Ishikawa (cell line): ENCODE measurements around the gene CKB.

Source experiments
- CEBPB ChIP-seq: IDR thresholded peaks from 2 replicates; pipeline ENCODE4 v1.6.1; 2012
- CREB1 ChIP-seq: IDR thresholded peaks from 2 replicates; pipeline ENCODE4 v1.6.1; 2012; ENCODE audit warnings: low read depth
- EGR1 ChIP-seq: IDR thresholded peaks from 2 replicates; pipeline ENCODE4 v1.6.1; 2012
- EP300 ChIP-seq: IDR thresholded peaks from 2 replicates; pipeline ENCODE4 v1.6.1; 2012; ENCODE audit warnings: borderline replicate concordance
- FOXM1 ChIP-seq: IDR thresholded peaks from 2 replicates; pipeline ENCODE4 v1.6.1; 2012; ENCODE audit warnings: low read depth, borderline replicate concordance
- NFIC ChIP-seq: IDR thresholded peaks from 2 replicates; pipeline ENCODE4 v1.6.1; 2012
- RAD21 ChIP-seq: IDR thresholded peaks from 2 replicates; pipeline ENCODE4 v1.6.1; 2012; ENCODE audit warnings: low read depth
- TAF1 ChIP-seq: IDR thresholded peaks from 2 replicates; pipeline ENCODE4 v1.6.1; 2012; ENCODE audit warnings: low read depth, mild to moderate bottlenecking
- TCF12 ChIP-seq: IDR thresholded peaks from 2 replicates; pipeline ENCODE4 v1.6.1; 2012; ENCODE audit warnings: low read depth
- TEAD4 ChIP-seq: IDR thresholded peaks from 2 replicates; pipeline ENCODE4 v1.6.1; 2012
- YY1 ChIP-seq: IDR thresholded peaks from 2 replicates; pipeline ENCODE4 v1.6.1; 2012; ENCODE audit warnings: low read depth
- ZBTB7A ChIP-seq: IDR thresholded peaks from 2 replicates; pipeline ENCODE4 v1.6.1; 2012; ENCODE audit warnings: low read depth
- TF ChIP-seq, protein P1 (sequence below): IDR thresholded peaks from 2 replicates; pipeline ENCODE4 v1.6.1; 2012; ENCODE audit warnings: low read depth, mild to moderate bottlenecking
- TF ChIP-seq, protein P2 (sequence below): IDR thresholded peaks from 2 replicates; pipeline ENCODE4 v1.6.1; 2012
- TF ChIP-seq, protein P3 (sequence below): IDR thresholded peaks from 2 replicates; pipeline ENCODE4 v1.6.1; 2012

The CKB gene

DNA sequence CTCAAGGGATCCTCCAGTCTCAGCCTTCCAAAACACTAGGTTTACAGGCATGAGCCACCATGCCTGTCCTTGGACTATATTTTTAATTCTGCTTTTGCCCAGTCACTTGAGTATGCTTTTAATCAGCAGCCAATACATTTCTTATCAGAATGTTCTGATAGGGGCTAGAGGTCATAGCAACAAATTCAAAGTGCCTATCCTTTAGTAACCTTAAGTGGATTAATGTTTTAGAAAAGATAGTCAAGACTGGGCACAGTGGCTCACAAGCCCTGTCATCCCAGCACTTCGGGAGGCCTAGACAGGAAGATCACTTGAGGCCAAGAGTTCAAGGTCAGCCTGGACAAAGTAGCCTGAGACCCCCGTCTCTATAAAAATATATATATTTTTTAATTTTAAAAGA, 37.1 kb downstream of the CKB start:
- TF ChIP-seq CREB1 (no peak), TCF12 (no peak)
- TF ChIP-seq, protein P1, sequence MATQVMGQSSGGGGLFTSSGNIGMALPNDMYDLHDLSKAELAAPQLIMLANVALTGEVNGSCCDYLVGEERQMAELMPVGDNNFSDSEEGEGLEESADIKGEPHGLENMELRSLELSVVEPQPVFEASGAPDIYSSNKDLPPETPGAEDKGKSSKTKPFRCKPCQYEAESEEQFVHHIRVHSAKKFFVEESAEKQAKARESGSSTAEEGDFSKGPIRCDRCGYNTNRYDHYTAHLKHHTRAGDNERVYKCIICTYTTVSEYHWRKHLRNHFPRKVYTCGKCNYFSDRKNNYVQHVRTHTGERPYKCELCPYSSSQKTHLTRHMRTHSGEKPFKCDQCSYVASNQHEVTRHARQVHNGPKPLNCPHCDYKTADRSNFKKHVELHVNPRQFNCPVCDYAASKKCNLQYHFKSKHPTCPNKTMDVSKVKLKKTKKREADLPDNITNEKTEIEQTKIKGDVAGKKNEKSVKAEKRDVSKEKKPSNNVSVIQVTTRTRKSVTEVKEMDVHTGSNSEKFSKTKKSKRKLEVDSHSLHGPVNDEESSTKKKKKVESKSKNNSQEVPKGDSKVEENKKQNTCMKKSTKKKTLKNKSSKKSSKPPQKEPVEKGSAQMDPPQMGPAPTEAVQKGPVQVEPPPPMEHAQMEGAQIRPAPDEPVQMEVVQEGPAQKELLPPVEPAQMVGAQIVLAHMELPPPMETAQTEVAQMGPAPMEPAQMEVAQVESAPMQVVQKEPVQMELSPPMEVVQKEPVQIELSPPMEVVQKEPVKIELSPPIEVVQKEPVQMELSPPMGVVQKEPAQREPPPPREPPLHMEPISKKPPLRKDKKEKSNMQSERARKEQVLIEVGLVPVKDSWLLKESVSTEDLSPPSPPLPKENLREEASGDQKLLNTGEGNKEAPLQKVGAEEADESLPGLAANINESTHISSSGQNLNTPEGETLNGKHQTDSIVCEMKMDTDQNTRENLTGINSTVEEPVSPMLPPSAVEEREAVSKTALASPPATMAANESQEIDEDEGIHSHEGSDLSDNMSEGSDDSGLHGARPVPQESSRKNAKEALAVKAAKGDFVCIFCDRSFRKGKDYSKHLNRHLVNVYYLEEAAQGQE = no peak

DNA sequence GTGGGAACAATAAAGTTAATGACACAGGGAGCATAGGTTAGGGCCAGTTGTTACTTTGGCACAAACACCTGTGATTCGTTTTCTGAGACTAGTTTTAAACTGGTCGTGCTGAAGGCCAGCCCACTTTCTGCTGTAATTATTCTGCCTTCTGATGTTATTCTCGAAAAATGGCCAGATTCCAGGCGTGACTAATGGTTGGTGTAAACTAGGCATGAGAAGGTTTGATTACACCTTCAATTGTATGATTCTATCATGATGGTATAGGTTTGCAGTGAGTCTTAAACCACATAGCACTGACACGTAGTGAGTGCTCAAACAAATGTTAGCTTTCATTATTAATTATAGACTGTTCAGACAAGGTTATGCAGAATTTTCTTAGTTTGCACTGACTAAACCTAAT, 39.0 kb downstream of the CKB start:
- TF ChIP-seq FOXM1 = no peak
- no peak for TF ChIP-seq RAD21
- no peak for TF ChIP-seq ZBTB7A
- TF ChIP-seq EGR1 = no peak
- no peak for TF ChIP-seq TEAD4
- TF ChIP-seq, protein P1 = no peak
- TF ChIP-seq EP300 = no peak
- TF ChIP-seq CREB1 = no peak
- no peak for TF ChIP-seq TCF12
- no peak for TF ChIP-seq YY1
- TF ChIP-seq, protein P2, sequence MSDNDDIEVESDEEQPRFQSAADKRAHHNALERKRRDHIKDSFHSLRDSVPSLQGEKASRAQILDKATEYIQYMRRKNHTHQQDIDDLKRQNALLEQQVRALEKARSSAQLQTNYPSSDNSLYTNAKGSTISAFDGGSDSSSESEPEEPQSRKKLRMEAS = no peak
- TF ChIP-seq, protein P3, sequence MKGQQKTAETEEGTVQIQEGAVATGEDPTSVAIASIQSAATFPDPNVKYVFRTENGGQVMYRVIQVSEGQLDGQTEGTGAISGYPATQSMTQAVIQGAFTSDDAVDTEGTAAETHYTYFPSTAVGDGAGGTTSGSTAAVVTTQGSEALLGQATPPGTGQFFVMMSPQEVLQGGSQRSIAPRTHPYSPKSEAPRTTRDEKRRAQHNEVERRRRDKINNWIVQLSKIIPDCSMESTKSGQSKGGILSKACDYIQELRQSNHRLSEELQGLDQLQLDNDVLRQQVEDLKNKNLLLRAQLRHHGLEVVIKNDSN = no peak
- TF ChIP-seq TAF1 = no peak

DNA sequence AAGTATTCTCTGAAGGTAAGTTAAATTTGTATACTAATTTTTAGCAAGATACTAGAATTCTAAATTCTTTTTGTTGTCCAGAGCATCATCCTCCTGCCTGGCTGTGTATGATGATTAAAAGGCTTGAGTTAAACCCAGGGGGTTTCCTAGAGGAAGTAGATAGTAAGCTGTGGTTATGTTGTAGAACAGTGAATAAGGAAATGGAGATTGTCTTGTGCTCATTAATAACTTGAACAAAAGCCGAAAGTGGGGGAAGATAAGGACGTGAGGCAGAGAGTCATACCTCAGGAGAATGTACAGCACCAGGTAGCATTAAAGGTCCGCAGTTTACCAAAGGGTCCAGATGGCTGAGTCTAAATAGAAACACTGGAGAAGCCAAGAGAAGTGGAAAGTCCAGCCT, 42.0 kb downstream of the CKB start:
- TF ChIP-seq CREB1 = no peak
- TF ChIP-seq TEAD4 = no peak
- no peak for TF ChIP-seq TCF12
- TF ChIP-seq, protein P3 = no peak
- TF ChIP-seq CEBPB = no peak
- TF ChIP-seq FOXM1 = no peak

DNA sequence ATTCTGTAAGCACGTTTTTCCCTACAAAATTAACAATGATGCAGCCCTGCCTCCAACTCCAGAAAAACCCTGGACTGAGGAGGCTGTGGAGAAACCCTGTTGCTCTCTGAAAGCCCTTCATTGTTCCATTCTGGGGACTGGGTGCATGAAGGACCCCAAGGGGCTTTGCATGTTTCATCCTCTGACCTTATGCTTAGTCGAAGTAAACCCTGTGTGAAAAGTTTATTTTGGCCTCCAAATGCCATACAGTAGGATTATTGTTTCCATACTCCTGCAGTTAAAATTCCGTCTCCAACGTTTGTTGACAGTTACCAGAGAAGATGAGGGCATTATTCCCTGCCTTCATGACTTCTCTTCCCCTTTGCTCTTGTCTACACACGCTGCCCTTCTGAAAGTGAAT, 46.0 kb downstream of the CKB start:
- TF ChIP-seq CREB1 (no peak), TAF1 (no peak), EP300 (no peak), TCF12 (no peak)
- TF ChIP-seq, protein P1 = no peak

DNA sequence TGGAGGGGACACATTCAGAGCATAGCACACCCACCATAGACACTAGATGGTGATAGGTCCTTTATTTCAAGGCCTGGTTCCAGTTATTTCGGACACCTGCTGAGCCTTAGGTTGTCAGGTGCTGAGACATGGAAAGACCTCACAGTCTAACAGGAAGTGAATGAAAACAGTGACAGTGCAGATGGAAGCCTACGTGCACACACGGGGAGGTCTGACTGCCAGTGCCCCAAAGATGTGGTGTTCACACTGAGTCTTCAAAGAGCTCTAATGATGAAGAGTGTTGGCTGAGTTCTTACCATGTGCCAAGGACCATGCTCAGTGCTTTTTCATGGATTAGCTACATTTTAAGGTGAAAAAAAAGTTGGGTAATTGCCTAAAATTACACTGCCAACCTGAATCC, 46.6 kb downstream of the CKB start:
- TF ChIP-seq CEBPB (no peak), TEAD4 (no peak), NFIC (no peak), TCF12 (no peak), EGR1 (no peak)
- TF ChIP-seq, protein P2 = no peak

DNA sequence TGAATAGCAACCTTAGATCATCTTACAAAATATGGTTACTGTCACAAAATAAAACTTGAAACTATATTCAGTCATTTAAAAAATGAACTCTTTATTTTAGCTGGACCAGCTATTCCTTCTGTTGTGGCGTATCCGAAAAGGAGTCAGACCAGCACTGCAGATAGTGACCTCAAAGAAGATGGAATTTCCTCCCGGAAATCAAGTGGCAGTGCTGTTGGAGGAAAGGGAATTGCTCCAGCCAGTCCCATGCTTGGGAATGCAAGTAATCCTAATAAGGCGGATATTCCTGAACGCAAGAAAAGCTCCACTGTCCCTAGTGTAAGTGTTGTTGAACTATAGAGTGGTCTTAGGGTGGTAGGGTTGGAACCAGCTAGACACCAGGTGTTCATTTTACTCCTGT, 47.7 kb downstream of the CKB start:
- TF ChIP-seq, protein P2 = no peak
- no peak for TF ChIP-seq EGR1
- TF ChIP-seq EP300 = no peak
- TF ChIP-seq YY1 = no peak
- no peak for TF ChIP-seq NFIC
- TF ChIP-seq CREB1 = no peak
- no peak for TF ChIP-seq FOXM1
- TF ChIP-seq CEBPB = no peak
- TF ChIP-seq, protein P3 = no peak
- TF ChIP-seq TEAD4 = no peak
- no peak for TF ChIP-seq TAF1
